K562 (cell line): ENCODE measurements around the gene TRAF5. TPM values are rescaled to one million over a fixed set of nuclear protein-coding genes. Genes with fewer than 3 reads are reported as not detected.

Experiments used
- ATF1 ChIP-seq, 2 experiments: fragments of 450-650 bp in 1 of 2; IDR thresholded peaks; 2 replicates each; pipeline ENCODE4 v1.6.1; 2016; ENCODE audit warnings: missing compliant biosample characterization in 1 of 2, missing genetic modification characterization in 1 of 2
- CBX5 ChIP-seq: IDR thresholded peaks from 2 replicates; pipeline ENCODE4 v1.6.1; 2014; ENCODE audit warnings: low read depth, borderline replicate concordance
- GATAD2A ChIP-seq: fragments of 450-650 bp; IDR thresholded peaks from 2 replicates; pipeline ENCODE4 v1.6.1; 2017
- HOXB6 ChIP-seq: fragments of 250-450 bp; sonication (Bioruptor Pico); IDR thresholded peaks from 2 replicates; pipeline ENCODE4 v1.5.1; 2022; ENCODE audit warnings: mild to moderate bottlenecking, borderline replicate concordance
- IFI16 ChIP-seq: fragments of 250-450 bp; sonication (Bioruptor Pico); IDR thresholded peaks from 2 replicates; pipeline ENCODE4 v2.1.2; 2022; ENCODE audit warnings: mild to moderate bottlenecking, inconsistent platforms
- L3MBTL2 ChIP-seq: fragments of 450-650 bp; IDR thresholded peaks from 2 replicates; pipeline ENCODE4 v1.6.1; 2016; ENCODE audit warnings: mild to moderate bottlenecking, moderate library complexity
- MEIS2 ChIP-seq: fragments of 450-650 bp; IDR thresholded peaks from 2 replicates; pipeline ENCODE4 v1.6.1; 2014; ENCODE audit warnings: mild to moderate bottlenecking; ENCODE audit not compliant: partially characterized antibody
- NR4A1 ChIP-seq, 2 experiments: fragments of 250-450 bp in 1 of 2; fragments of 450-650 bp in 1 of 2; sonication (Bioruptor Pico) in 1 of 2; IDR thresholded peaks; 2 replicates each; pipeline versions ENCODE4 v1.4.0 to v1.6.1; 2016 to 2020; ENCODE audit warnings: mild to moderate bottlenecking in 2 of 2, missing compliant biosample characterization in 1 of 2, missing genetic modification characterization in 1 of 2, moderate library complexity in 1 of 2
- PREB ChIP-seq: sonication (generic); formaldehyde crosslinking; IDR thresholded peaks from 2 replicates; pipeline ENCODE4 v1.8.1; 2023; ENCODE audit warnings: mild to moderate bottlenecking, missing genetic modification reagents
- RAD21 ChIP-seq, 2 experiments: fragments of 250-450 bp in 1 of 2; fragments of 450-650 bp in 1 of 2; sonication (Bioruptor Pico) in 1 of 2; formaldehyde crosslinking in 1 of 2; IDR thresholded peaks in 1 of 2; conservative IDR thresholded peaks in 1 of 2; 2 replicates each; pipeline versions ENCODE4 v1.4.0 to v1.8.0; 2020 to 2022; ENCODE audit warnings: mild to moderate bottlenecking in 2 of 2, moderate library complexity in 1 of 2
- SIRT6 ChIP-seq: IDR thresholded peaks from one replicate; pipeline ENCODE4 v1.6.1; 2012; ENCODE audit warnings: low read depth, mild to moderate bottlenecking, control low read depth, inconsistent platforms, low read length, moderate library complexity
- SMARCA4 ChIP-seq: fragments of 450-650 bp; IDR thresholded peaks from 2 replicates; pipeline ENCODE4 v1.6.1; 2016
- SOX6 ChIP-seq: fragments of 450-650 bp; IDR thresholded peaks from 2 replicates; pipeline ENCODE4 v1.6.1; 2014; ENCODE audit warnings: mild to moderate bottlenecking
- ZNF318 ChIP-seq, 2 experiments: fragments of 450-650 bp; IDR thresholded peaks; 2 replicates each; pipeline ENCODE4 v1.6.1; 2016; ENCODE audit warnings: mild to moderate bottlenecking in 2 of 2, borderline replicate concordance in 1 of 2, low read depth in 1 of 2, moderate library complexity in 1 of 2
- ZNF695 ChIP-seq: fragments of 450-650 bp; formaldehyde crosslinking; IDR thresholded peaks from 2 replicates; pipeline ENCODE4 v1.4.0; 2020; ENCODE audit warnings: mild to moderate bottlenecking, moderate library complexity
- polyA plus RNA-seq, 8 experiments: library from polyadenylated mRNA; depleted of rRNA in 4 of 8; stranded (reverse) in 5 of 8; unstranded in 3 of 8; fragments of >200 nt; fragmentation: Nextera tagmentation in 2 of 8; fragmentation: Illumina TruSeq in 1 of 8; extraction: Ambion mirVana in 2 of 8; extraction: Trizol in 1 of 8; gene quantifications; 2 replicates each; pipeline versions ENCODE4 v1.2.1 to v1.2.3, GENCODE V29; 2011 to 2014; ENCODE audit warnings: inconsistent platforms in 1 of 8, missing spikeins in 1 of 8
- total RNA-seq, 7 experiments: library from RNA; depleted of rRNA in 6 of 7; stranded (reverse); fragments of >200 nt in 6 of 7; fragmentation: Illumina TruSeq in 2 of 7; extraction: Trizol in 2 of 7; gene quantifications; 2 replicates each; pipeline versions ENCODE4 v1.2.1 to v1.2.3, GENCODE V29; 2011 to 2021; ENCODE audit warnings: low replicate concordance in 1 of 7
- TF ChIP-seq, protein P1 (sequence below): fragments of 450-650 bp; IDR thresholded peaks from 2 replicates; pipeline ENCODE4 v1.6.1; 2018; ENCODE audit not compliant: partially characterized antibody

TRAF5 gene
- total and polyA plus RNA-seq, 9 of the 15 experiments (the other 6 are each of a cell fraction or from before 2014, with no cell fraction given): 2.0 to 9.3 (median 5.3) TPM

DNA sequence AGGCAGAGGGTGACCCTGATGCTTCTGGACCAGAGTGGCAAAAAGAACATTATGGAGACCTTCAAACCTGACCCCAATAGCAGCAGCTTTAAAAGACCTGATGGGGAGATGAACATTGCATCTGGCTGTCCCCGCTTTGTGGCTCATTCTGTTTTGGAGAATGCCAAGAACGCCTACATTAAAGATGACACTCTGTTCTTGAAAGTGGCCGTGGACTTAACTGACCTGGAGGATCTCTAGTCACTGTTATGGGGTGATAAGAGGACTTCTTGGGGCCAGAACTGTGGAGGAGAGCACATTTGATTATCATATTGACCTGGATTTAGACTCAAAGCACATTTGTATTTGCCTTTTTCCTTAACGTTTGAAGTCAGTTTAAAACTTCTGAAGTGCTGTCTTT lies 45.8 kb downstream of the TRAF5 start (continued):
- TF ChIP-seq PREB (CRISPR knock-in tag) (no peak), HOXB6 (CRISPR knock-in tag) (no peak), NR4A1 (CRISPR knock-in tag; IDR thresholded peaks at IDR 0.05) (no peak), NR4A1 (tag; IDR thresholded peaks at IDR 0.05) (0 out of 2 replicates have a peak, but pooled peaks have one; percentile 54), ATF1 (CRISPR knock-in tag; IDR thresholded peaks at IDR 0.05) (no peak), ATF1 (tag; IDR thresholded peaks at IDR 0.05) (no peak), MEIS2 (peak; percentile 23), IFI16 (CRISPR knock-in tag) (no peak), ZNF695 (CRISPR knock-in tag) (no peak), RAD21 (CRISPR knock-in tag; conservative IDR thresholded peaks at IDR 0.05 in 1 of 2, IDR thresholded peaks at IDR 0.05 in 1 of 2) (no peak), SIRT6 (no peak), GATAD2A (no peak), SMARCA4 (peak; percentile 80), CBX5 (no peak), ZNF318 (IDR thresholded peaks at IDR 0.05; ENCODE audit: borderline replicate concordance in 1 of 2, low read depth in 1 of 2) (no peak), L3MBTL2 (0 out of 2 replicates have a peak, but pooled peaks have one; percentile 17), SOX6 (peak; percentile 51)
- TF ChIP-seq, protein P1, sequence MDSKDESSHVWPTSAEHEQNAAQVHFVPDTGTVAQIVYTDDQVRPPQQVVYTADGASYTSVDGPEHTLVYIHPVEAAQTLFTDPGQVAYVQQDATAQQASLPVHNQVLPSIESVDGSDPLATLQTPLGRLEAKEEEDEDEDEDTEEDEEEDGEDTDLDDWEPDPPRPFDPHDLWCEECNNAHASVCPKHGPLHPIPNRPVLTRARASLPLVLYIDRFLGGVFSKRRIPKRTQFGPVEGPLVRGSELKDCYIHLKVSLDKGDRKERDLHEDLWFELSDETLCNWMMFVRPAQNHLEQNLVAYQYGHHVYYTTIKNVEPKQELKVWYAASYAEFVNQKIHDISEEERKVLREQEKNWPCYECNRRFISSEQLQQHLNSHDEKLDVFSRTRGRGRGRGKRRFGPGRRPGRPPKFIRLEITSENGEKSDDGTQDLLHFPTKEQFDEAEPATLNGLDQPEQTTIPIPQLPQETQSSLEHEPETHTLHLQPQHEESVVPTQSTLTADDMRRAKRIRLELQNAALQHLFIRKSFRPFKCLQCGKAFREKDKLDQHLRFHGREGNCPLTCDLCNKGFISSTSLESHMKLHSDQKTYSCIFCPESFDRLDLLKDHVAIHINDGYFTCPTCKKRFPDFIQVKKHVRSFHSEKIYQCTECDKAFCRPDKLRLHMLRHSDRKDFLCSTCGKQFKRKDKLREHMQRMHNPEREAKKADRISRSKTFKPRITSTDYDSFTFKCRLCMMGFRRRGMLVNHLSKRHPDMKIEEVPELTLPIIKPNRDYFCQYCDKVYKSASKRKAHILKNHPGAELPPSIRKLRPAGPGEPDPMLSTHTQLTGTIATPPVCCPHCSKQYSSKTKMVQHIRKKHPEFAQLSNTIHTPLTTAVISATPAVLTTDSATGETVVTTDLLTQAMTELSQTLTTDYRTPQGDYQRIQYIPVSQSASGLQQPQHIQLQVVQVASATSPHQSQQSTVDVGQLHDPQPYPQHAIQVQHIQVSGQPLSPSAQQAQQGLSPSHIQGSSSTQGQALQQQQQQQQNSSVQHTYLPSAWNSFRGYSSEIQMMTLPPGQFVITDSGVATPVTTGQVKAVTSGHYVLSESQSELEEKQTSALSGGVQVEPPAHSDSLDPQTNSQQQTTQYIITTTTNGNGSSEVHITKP: peak; percentile 18
